Globus pallidus (tissue), 1 donor: ENCODE data around the gene HERC3.

Experiments used
- DNase-seq: peaks from one replicate; pipeline ENCODE4 v3.0.0-alpha.2; 2015; ENCODE audit warnings: low spot score

The HERC3 gene

GRCh38 chr4:88720451-88721428 lies 128.5 kb downstream of the HERC3 start:
- DNase-seq, result no peak

DNA sequence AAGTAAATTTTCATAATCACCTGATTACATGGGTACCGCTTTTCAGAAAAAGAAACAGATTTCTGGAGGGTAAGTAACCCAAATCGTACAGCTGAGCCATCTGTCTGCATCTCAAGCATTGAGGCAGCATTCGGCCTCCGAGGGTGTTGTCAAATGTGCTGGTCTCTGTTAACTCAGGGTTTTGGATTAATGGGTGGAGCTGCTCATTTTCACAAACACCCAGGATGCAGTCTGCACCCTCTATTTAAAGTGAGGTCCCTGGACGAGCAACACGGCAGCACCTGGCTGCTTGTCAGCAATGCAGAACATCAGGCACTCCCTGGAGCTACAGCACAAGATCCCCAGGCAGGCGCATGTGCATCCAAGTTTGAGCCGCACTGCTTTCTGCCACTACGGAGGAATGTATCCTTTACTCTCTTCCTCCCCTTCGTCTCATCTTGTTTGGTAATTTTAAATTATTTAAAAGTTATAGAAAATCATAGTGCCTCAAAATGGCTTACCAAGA lies 130.0 kb downstream of the HERC3 start:
- DNase-seq, result no peak

- DNase-seq, result no peak
Observed at GRCh38 chr4:88722828-88723227, 130.5 kb downstream of the HERC3 start.

- DNase-seq, result no peak
Observed at GRCh38 chr4:88724406-88724805, 132.1 kb downstream of the HERC3 start.

- DNase-seq, result no peak
Observed at GRCh38 chr4:88725143-88725542, 132.9 kb downstream of the HERC3 start.

DNA sequence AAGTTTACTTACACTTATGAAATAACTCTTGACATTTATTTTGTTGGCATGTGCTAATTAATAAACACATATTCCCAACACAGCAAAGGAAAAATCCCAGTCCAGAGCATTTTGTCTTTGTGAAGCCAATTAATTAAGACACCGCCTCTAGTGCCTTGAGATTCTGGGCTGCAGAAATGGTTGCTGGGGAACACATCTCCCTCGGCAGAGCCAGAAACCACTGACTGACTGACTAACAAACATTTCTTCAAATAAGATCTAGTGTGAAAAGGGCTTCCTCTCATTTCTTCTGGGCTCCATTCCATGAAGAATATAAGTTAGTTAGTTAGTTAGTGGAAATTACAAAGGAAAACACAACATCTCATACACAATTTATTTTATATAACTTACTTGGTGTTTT lies 133.7 kb downstream of the HERC3 start:
- peak; percentile 40 for DNase-seq

DNA sequence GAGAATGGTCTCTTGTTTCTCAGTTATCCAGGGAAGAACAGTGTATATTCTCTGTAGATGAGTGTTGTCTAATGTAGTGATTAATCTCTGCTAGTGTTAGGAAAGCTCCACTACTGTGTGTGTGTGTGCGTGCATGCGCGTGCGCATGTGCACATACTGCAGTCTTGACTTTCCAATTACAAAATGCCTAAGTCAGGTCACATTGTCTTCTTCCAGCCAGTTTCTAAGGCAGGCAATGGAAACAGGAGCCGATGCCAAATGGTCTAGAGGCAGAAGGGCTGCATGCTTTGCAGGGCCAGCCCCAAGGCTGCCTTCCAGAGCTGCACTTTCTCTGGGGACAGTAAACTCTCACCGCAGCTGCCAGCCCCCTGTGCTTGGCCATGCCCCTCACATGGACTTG lies 135.9 kb downstream of the HERC3 start:
- no peak for DNase-seq

- DNase-seq, result no peak
Observed at GRCh38 chr4:88729146-88729760, 137.0 kb downstream of the HERC3 start.

DNA sequence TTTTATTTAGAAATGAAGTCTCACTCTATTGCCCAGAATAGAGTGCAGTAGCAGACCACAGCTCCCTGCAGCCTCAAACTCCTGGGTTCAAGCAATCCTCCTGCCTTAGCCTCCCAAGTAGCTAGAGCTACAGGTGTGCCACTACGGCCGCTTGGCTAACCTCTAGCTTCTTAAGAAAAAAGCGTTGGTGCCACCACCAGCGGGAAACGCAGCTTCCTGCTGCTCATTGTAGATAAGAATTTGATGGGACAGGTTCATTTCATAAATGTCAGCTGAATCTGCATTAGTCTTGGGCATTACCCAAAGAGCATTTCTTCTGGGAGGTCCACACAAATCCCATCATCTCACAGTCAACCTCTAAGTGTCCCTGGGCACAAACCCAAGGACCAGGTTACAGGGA lies 138.5 kb downstream of the HERC3 start:
- no peak for DNase-seq

- DNase-seq, result no peak
Observed at GRCh38 chr4:88731381-88731780, 139.1 kb downstream of the HERC3 start.

DNA sequence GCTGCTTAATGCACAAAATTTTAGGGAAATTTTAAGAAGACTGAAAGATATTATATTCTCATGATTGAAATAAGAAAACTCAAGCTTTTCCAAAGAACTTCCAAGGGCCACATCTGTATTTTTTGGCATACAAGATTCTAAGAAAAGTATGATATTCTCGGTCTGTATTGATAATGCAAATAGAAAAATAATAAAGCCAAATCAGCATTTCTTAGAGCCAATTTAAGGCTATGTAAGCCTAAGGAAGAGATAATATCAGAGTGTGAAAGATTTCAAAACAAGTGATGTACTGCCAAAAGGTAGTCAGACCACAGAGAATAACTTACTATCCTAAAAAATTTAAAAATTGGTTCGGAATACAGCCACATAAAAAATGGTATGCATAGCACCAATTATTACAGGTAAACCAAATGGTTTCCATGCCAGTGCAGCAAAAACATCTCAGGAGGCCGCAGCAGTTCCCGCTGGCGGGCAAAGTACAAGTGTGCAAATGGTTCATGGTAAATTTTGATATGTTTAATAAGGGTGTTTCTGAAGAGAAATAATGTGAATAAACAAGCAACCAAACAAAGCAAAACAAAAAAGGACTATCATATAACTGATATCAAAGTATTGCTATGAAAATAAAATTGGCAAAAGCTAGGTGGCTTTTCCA lies 140.6 kb downstream of the HERC3 start:
- no peak for DNase-seq

- no peak for DNase-seq
Observed at GRCh38 chr4:88734403-88734949, 142.2 kb downstream of the HERC3 start.

DNA sequence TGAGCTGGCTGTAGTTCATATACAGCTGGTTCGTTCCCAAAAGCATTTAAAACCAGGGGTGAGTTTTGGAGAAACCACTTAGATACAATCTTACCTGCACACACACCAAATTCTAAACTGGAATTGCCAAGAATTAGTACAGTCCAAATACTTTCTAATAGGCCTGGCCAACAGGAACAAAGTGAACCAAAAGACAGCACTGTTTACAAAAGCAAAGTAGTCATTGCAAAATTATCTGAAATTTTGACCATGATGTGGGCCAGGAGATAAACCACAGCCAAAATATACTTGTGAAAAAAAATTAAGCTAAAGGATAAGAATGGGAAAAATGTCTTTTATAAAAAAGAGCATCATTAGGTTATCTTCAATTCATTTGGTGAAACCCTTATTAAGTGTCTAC lies 143.3 kb downstream of the HERC3 start:
- DNase-seq, result no peak

DNA sequence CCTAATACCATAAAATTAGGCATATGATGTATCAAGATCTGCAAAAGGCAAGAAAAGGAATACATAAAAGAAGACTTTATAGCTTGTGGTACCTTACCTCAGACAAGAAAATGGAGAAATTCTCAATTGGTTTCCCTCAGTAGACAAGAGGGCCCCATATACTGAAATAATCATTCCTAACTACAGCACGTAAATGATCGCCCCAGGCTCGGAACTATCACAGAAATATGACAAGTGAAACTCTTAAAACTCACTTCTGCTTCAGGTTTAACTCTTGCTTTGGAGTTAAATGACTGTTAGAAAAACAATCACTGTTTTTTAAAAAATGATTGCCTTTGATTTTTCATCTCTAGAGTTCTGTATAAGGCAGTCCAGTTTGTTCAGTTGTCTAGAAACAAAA lies 144.0 kb downstream of the HERC3 start:
- DNase-seq, result no peak

DNA sequence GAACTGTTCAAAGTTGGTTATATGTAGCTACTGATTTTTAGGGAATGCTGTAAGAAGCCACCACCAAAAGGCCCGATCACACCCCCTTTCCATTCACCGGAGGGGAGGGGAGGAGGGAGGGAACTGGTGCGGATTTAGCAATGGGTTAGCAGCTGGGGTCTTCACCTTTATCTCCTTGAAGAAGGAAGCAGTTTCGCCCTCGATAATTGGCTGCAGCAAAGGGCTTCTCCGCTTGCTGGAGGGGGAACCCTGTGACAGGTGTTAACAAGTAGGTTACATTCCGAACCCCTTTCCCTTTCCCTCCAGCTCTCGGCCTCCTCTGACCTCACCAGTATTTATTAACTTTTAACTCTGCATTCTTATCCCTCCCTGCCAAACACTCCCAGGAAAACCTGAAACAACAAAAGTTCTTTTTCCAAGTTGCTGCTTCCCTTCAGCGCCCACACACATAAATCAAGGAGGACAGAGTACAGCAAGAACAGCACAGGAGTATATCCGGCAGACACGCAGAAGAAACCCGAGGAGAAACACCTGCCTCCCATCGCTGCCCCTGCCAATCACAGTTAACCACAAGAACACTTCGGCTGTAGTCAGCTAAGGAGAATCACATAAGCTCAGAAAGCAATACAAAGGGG lies 145.1 kb downstream of the HERC3 start:
- DNase-seq, result no peak

GRCh38 chr4:88738180-88738579 lies 145.9 kb downstream of the HERC3 start:
- DNase-seq, result no peak

- DNase-seq, result no peak
Observed at GRCh38 chr4:88742561-88742960, 150.3 kb downstream of the HERC3 start.

GRCh38 chr4:88743696-88744095 lies 151.4 kb downstream of the HERC3 start:
- no peak for DNase-seq

- no peak for DNase-seq
Observed at GRCh38 chr4:88744609-88745008, 152.3 kb downstream of the HERC3 start.

DNA sequence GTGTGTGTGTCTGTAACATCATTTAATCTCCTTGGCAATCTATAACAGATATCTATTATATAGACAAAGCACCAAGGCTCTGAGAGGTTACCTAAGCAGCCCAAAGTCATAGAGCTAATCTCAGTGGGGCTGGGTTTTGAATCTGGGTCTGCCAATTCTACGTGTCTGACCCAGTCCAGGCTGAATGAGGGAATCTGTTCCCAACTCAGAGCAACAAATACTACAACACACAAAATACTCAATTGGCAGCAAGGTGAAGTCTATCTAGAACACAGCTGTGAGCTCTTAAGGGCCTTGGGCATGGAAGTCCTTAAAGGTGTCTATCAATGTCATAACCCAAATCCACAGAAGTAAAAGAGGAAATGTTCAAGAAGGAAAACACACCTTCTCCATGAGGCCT lies 152.9 kb downstream of the HERC3 start:
- DNase-seq, result no peak

DNA sequence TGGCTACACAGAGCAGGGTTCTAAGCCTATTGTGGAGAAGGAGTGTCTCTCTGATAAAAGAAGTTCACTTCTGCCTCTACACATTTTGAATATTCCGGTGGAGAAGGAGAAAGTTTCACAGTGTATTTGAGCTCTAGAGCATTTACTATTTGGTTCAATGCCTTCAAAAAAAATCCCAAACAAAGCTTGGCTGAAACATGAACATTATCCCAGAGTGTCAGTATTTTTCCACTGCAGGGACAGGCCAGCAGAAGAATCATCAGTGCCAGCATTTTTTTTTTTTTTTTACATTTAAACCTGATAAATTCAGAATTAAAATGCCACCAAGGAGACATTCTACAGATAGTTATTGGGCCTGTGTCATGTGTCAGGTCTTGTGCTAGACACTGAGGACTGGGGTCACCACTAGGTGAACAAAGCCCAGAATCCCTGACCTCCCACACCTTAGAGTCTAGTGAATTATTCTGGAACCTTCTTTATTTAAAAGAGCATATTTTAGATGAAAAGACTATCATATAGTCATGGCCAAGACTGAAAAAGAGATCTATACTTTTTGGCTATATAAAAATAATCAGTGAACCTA lies 153.4 kb downstream of the HERC3 start:
- DNase-seq, result no peak

GRCh38 chr4:88746206-88746605 lies 153.9 kb downstream of the HERC3 start:
- no peak for DNase-seq
